Measurements from ENCODE around the gene LRRC61.
"Not testable (repeated sequence)": the region's sequence is repeated elsewhere in the genome, so short reads cannot be mapped to it uniquely, and the experiment has no call there.

LRRC61 gene

DNA sequence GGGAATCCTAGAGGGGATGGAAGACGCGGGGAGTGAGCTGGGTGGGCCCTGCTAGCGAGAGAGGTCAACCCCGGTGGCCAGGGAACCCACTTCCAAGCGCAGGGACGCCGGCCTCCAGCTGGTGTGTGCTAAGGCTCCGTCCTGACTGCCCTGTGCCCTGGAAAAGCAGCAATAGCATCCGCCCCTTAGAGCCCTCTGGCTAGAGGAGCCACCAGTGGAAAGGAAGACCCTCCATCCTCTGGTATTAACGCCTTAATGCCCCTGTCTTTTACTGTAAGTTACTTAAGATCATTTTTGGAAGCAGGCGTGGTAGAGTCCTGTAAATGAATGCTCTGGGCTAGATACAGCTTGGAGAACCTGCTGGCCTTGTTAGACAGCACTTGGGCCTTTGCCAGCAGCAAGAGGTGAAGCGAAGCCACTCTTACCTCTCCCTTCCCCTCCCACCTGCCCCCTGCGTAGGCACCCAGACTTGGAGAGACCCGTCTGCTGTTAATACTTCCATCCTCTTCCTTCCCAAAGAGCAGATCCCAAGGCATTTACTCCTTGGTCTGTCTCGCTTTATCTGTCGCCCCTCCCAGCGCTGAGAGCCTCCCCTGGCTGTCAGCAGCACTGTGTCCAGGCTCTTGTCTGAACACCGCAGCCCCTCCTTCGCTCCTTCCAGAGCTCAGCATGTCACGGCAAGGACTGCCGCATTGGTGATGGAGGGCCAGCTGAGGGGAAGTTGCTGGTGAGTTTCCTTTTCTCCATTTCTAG, 50.1 kb downstream of the LRRC61 start:
- DNase-seq: no peak

DNA sequence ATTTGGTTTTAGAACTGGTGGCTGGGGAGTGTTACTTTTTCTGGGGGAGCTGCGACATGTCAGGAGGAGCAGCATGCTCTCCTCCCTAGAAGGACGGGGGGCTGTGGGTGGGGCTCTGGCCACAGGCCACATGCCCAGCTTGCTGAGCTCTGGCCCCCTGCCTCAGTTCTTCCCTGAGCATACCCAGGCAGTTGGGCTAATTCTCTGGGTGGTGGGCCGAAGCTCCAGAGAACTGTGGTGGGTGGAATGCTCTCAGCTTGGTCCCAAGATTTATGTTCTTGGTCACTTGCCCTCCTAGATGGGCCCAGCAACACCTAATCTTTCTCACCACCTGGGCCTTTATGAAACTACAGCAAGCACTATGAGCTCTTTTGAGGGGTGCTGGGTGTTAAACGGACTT, 50.9 kb downstream of the LRRC61 start:
- DNase-seq: no peak

DNA sequence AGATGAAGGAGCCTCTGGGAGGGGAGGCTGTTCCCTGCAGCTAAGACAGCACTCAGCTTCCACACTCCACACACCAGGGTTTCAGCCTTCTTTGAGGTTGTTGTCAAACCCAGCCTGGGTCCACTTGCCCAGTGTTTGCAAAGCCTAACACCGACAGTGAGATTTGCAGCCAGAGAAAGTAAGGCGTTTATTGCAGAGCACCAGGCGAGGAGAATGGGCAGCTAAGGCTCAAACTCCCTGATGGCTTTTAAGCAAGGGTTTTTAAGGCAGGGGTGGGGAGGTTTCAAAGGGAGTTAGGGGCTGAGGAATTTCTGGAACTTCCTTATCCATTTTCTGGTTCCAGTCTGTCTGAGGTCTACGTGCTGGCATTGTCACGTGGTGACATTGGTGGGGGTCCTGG, 51.3 kb downstream of the LRRC61 start:
- no peak for DNase-seq

DNA sequence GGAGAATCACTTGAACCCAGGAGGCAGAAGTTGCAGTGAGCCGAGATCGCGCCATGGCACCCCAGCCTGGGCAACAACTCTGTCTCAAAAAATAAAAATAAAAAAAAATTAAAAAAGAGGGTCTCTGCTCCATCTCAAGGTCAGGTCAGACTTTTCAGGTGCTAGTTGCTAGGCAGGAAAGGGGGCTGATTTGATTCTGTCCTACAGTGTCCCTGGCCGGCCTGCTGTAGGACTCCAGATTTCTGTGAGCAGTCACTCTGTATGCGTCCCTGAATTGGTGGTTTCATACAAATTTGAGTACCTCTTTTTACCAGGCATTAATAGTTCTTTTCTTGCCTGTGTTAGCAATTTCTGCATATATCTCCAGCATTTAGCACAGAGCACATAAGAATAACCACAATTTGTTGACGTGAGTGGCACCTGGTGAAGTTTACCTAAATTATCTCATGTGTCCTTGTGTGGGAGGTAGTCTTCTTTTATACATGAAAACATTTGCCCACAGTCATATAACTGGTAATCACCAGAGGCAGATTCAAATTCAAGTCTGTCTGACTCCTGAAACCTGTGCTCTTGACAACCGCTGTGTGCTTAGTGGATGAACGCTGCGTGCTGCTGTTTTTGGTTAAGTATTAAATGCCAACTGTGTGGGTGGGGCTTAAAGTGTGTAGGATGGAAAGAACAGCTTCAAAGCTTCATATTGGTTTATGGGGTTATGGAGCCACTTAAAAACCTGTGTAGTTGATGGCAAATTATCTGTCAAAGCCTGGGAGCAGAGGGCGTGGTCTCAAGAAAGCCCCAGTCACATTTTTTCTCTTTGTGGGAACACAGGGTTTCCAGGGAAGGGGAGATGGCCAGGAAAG, 52.7 kb downstream of the LRRC61 start:
- DNase-seq: peak; percentile 58

DNA sequence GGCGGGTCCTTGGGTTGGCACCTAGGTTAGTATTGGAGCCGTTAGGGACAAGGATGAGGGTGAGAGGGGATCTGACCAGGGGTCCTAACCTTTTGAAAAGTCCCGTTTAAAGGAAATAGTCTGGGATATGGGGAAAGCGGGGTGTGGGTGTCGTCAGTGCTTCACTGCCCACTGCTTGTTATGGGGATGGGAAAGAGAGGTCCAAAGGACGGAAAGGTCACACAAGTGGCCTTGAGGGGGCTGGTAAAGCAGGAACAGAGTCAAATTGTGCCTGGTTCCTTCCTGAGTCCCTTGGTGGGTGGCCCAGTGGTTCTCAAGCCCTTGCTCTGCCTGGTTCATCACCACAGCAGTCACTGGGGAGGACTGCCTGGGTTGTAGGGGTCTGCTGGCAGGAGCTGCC, 53.4 kb downstream of the LRRC61 start:
- no peak for DNase-seq

DNA sequence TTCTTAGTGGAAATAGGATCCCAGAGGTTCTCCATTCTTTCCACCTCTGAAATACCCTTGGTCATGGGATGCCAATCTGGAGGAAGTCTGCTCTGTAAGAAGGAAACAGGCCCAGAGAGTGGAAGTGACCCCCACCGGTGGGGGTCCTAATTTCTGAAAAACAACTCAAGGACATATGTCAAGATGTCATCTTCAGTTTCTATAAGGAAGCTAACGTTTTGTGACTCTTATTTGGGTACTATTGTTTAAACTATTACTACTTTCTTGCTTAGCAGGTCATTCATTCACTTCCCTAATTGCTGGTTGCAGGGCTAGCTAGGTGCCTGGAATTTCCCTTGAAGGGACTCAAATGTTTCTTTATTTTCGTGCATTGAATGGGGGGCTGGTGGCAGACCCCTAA, 54.0 kb downstream of the LRRC61 start:
- DNase-seq: no peak

DNA sequence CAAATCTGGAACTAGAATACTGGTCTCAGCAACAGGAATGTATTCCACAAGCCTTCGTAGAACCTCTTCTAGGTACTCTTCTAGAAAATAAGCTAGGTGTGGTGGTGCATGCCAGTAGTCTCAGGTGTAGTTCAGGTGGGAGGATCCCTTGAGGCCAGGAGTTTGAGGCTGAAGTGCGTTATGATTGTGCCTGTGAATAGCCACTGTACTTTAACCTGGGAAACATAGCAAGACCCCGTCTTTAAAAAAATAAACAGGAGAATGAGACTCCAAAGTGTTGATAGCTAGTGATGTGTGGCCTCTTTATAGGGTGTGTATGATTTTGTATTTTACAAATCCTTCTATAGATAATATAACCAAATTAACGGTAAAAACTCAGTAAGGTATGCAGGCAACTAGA, 54.5 kb downstream of the LRRC61 start:
- DNase-seq: no peak

DNA sequence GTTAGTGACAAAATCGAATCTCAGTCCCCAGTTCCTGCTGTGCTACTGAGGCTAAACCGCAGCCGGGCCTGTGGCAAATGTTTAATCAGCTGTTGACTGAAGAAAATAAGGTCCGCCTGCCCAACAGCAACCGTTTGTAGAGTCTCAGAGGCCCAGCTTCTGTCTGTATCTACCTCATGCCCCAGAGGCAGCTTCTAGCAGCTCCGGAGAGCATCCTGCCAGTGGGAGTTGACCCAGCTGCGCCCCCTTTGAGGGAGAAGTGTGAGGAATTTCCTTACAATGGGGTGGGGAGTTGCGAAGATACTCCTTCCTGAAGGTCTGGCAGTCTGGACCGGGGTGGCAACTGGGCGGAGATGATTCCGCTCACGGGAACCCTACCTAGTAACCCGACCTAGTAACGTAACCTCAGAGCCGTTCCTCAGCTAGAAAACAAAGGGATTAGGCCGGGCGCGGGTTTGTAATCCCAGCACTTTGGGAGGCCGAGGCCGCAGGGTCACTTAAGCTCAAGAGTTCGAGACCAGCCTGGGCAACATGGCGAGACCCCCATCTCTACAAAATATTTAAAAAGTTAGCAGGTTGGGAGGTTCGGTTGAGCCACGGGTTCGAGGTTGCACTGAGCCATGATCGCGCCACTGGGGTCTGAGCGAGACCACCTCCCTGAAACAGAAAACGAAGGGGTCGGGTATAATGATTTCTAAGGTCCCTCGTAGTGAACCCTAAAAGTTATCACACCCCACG, 55.1 kb downstream of the LRRC61 start:
- peak; percentile 45 for DNase-seq

DNA sequence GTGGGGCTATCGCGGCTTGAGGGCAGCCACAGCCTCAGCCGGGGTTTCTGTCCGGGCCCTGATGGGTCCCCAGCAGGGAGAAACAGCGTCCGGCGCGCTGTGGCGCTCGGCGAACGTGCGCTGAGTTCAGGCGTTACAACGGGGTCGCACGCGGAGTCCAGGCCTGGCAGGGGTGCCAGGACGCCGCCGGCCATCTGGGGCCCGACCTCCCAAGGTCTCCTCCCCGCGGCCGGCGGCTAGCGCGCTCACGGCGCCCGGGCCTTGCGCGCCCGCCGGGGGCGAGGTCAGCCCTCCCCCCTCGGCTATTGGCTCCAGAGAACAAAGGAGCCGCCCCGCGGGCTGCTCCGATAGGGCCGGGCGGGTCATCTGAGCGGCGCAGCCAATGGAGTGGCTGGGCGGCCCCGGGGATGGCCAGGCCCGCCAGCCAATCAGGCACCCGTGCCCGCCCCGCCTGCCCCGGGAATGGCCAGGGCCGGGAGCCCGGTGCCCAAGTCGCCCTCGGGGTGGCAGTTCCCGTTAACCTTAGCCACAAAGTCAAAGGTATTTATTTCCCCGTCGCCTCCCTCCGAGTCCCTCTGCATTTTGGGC, 55.8 kb downstream of the LRRC61 start, which contains the start of gene ZNF775:
Gene ZNF775 (plus strand): TSS at position 478 of the 588 bp plus-strand sequence. CDS start 9,141 bp downstream, outside the sequence.
- DNase-seq: peak; percentile 95

DNA sequence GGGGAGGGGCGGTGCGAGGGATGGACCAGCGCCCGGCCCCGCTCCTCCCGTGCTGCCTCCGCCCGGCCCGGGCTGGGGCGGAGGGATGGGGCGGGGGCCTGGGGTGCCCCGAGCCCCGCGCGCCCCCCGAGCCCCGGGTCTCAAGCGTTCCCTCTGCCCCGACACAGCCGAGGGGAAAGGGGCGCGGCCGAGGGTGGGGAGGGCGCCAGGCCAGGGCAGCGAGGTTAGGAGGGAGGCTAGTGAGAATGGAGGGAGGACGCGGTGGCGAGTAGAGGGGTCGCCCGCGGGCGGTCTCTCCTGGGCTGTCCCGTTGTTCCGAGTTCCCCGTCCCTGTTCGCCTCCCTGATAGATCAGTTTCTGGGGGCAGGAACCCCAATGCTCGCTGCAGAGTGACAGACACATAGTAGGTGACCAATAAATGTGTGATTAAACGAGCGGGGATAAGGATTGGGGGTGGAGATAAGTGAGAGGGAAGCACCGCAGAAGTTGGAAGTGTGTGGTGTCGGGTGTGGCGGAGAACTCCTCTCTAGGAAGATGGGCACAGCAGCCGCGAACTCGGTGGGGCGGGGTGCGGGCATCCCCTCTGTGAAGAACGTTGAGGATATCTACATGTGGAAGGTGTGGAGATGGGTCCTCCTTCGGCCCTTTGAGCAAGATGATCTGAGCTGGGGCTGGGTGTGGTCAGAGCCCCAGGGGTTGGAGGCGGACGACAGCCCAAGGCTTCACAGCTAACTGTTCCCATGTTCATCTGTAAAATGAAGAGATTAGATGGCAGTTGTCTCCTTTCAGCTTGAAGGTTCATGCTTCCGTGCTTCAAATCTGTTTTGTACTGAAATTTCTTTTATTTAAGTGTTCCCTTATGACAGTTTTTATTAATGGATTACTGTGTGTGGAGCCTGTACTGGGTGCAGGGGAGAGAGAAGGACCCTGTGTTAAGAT, 56.6 kb downstream of the LRRC61 start:
- DNase-seq: peak; percentile 44

DNA sequence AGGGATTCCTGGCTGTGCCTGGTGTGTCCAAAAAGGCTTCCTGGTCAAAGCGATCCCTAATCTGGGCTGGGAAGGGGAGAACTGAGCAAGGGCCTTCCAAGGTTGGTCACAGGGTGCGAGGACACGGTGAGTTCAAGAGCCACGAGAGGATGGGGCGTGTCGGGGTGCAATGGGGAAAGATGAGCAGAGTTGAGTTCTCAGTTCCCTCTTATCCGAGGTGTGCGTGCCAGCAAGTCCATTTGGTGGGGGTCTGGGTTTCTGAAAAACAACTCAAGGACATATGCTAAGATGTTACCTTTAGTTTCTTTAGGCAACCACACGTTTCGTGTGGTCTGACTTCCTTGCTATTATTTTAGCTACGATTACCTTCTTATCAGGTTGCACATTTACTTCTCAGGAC, 57.3 kb downstream of the LRRC61 start:
- DNase-seq: no peak

DNA sequence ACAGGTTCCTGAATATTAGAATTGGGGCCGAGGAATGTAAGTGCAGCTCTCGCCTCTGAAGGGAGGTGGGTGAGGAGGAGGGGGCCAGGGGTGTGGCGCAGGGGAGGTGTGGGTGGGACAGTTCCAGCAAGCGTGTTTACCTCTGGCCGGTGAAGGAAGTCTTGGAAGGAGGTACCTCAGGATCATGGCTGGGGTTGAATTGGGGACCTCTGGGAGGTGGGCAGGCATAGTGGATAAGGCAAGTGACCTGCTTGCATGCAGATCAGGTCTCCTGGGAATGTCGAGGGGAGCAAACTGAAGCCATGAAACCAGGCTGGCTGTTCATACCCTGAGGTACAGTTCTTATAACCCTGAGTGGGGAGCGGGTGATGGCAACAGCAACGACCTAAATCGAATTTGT, 57.9 kb downstream of the LRRC61 start:
- no peak for DNase-seq

DNA sequence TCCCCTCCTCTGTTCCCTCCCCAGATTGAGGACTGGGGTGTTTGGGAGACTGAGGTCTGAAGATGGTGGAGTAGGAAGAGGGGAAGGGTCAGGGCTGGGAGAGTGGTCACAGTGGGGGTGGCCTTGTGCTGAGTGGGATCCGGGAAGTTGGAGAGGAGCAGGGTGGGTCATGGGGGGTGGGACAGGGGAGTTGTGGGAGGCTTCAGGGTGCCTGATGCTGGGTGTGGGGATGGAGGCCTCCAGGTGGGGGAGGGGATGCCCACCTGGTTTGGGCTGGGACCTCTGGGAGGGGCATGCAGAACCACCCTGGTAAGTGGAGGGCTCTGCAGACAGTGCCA, 58.6 kb downstream of the LRRC61 start:
- DNase-seq: no peak

DNA sequence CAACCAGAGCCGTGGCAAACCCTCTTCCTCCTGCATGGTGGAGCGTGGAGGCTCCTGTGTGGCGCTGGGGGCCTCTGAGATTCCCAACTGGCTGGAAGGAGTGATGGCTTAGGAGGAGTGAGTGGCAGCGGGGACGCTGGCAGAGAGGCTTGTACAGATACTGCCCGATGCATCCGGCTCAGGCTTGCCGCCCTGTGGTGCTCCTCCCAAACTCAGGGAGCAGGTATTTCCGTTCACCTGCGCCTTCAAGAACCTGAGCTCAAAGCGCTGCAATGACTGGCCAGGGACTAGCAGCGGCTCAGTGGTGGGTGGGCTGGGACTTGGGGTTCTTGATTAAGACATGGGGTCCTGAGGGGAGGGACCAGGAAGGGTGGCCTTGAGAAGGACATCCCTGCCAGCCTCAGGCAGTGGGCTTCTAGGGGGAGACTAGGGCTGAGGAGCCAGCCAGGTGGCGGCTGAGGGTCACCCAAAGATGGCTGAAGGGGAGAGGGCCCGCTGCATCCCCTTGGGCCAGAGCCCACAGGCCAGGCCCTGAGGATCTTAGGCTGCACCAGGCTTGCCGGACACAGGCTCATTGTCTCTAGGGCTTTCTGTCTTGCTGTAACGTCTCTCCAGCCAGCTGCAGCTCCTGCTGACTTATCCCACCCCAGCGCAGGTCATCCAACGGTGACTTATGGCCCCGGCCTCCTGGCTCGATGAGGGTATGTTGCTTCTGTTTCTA, 59.1 kb downstream of the LRRC61 start:
- DNase-seq: no peak

DNA sequence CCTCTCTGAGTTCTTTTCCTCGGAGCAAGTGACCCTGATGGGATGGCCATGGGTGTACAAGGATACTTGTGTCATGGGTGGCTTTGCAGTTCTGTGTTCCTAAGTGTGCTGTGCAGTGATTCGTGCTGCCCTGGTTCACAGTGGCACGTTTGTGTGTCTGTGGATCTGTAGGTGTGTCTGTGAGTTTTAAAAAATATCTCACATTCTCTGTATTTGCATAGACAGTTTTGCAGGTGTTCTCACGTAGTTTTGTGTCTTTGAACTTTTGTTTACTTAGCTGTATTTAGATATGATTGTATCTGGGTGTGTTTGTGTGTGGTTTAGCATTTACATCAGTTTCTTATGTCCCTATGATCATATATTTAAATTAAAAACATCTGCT, 59.7 kb downstream of the LRRC61 start:
- no peak for DNase-seq

DNA sequence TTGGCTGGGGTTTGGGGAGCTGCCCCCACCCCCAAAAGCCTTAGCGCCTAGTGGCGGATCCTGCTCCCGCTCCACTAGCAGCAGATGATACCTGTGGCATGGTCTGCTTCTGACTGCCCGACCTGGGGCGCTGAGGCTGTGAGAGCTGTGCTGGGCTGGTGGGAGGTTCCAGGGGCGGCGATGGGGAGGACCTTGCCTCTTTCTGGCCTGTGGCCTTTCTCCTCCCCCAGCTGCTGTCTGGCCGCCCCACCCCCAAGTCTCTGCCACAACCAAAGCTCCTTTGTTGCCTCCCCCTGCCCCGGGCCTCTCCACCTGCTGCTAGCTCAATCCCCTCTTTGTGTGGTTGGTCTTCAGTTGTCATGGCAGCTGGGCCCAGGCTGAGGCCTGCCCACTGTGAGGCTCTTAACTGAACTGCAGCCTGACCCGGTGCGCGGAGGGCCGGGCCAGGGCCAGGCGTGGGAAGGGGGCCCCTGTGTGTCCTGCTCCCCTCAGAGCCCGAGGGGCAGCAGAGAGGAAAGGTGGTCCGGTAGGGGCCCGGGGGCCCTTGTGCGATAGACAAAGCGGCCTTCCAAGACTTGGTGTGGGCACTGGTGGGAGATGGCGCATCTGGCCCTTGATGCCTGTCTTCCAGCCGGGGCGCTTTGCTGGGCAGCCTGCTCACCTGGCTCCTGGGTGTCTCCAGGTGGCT, 60.7 kb downstream of the LRRC61 start:
- DNase-seq: no peak

DNA sequence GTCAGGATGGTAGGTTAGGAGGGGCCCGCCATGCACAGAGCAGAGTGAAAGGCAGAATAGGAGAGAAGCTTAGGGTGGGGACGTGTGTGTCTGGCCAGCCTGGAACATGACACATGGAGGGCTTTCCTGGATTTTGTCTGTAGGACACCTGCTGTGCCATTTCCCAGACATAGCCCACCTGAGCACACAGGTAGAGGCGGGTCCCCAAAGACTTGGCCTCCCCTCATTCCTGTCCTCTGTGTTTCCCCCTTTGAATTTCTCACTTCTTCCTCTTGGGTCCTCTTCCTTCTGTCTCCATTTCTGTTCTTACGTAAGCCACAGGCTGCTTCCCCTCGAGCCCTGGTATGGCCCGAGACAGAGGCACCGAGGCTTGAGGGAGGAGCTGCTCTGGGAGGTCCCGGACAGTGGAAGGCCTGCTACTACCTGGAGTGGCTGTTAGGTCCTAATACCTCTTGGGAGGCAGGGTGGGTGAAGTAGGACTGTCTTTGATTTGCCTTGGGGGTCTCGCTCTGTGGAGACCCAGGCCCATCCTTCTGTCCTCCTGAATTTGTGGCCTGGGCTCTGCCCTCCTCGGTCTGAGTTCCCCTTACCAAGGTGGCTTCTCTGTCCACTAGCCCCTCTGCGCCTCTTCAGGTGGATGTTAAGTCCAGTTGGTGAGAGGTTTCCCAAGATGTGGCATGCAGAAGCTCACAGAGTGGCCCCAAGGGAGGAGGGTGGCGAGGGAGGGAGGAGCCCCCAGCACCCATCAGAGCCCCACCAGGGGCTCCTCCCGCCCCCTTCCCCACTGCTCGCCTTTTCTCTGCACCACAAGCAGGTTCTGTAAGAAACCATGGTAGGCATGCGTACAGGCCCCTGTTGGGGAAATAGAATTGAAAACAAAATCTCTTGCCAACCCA, 61.5 kb downstream of the LRRC61 start:
- DNase-seq: no peak

DNA sequence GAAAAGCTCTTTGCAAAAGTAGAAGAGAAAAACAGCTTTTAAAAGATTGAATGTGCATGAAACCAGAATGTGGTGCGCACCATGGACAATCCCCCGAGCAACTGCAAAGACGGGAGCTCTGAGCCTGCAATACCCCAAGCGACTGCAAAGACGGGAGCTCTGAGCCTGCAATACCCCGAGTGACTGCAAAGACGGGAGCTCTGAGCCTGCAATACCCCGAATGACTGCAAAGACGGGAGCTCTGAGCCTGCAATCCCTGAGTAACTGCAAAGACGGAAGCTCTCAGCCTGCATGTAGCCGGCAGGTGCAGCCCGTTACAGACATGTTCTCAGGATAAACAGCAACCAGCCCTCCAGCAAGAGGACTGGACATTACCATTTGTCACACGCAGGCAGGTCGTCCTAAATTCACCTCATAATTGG, 62.2 kb downstream of the LRRC61 start:
- no peak for DNase-seq

DNA sequence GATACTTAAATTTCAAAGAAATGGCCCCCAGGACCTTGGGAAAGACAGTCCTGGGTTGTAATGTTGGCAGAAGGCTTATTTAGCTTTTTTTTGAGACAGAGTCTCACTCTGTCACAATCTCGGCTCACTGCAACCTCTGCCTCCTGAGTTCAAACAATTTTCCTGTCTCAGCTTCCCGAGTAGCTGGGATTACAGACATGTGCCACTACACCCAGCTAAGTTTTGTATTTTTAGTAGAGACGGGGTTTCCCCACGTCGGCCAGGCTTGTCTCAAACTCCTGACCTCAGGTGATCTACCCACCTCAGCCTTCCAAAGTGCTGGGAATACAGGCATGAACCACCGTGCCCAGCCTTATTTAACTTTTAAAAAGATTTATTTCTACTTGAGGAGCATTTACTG, 62.7 kb downstream of the LRRC61 start:
- not testable (repeated sequence) for DNase-seq

Measured in stimulated activated CD4-positive, alpha-beta T cell treated with anti-CD3 and anti-CD28 coated beads, Interleukin-15, amount 100 ng/mL, for 24 hours (primary cell).